ENCODE measurements around the gene ARHGAP22. TPM values are rescaled to one million over a fixed set of nuclear protein-coding genes. Genes with fewer than 3 reads are reported as not detected.

The ARHGAP22 gene
- total RNA-seq, 2 donors from 2014 or later = 1.8 to 5.7 TPM

GRCh38 chr10:48442809-48443177 is 162.1 kb downstream of the ARHGAP22 start:
- Histone ChIP-seq H3K4me3 (no peak overlapping the region), H3K36me3 (peaks cover 5% of the 10 kb centered on the region), H3K9me3 (no peaks in the 10 kb centered on the region), H3K4me1 (no peaks in the 10 kb centered on the region), H3K27ac (no peak overlapping the region), H3K27me3 (no peaks in the 10 kb centered on the region)
- no peak for TF ChIP-seq CTCF (IDR thresholded peaks at IDR 0.05)
- DNase-seq (ENCODE audit: low spot score) = no peak

DNA sequence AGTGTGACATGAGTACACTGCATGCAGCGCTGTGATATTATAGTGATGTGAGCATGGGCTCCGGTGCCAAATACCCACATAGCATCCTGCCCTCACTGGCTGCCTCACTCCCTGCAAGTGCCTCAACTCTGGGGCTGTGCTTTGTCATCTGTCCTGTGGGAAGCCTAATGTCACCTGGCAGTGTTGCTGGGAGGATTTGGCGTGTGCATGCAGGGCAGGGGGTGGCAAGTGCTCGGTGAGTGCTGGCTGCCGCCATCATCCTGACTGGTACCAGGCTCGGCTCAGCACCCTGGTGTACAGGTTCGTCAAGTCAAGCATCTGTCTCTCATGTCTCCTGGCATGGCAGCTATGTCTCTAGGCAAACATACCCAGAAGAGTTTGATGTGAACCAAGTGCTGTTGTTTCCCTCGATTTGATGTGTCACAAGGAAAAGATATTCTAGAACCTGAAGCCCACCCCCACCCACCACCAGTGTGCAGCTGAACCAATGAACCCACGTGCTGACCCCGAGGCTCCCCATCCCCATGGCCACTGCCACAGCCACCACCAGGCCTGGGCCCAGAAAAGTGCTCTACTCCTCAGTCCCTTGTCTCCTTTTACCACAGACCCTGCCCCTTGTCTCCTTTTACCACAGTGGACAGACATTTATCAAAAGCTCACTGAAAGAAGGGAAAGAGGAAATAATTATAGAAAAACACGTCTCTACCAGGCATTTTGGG is 162.6 kb downstream of the ARHGAP22 start:
- H3K4me1 ChIP-seq = no peaks in the 10 kb centered on the region
- no peaks in the 10 kb centered on the region for H3K9me3 ChIP-seq
- peak; percentile 50 for DNase-seq (ENCODE audit: low spot score)

GRCh38 chr10:48440771-48441170 is 164.1 kb downstream of the ARHGAP22 start:
- DNase-seq (ENCODE audit: low spot score) = peak; percentile 46
- Histone ChIP-seq H3K9me3 (no peaks in the 10 kb centered on the region), H3K4me3 (no peak overlapping the region), H3K27ac (no peak overlapping the region), H3K4me1 (no peaks in the 10 kb centered on the region), H3K27me3 (no peaks in the 10 kb centered on the region), H3K36me3 (peaks cover 8% of the 10 kb centered on the region)
- TF ChIP-seq CTCF (IDR thresholded peaks at IDR 0.05) = no peak

More for the DNA sequence above, 162.6 kb downstream of the ARHGAP22 start:
- no peak for TF ChIP-seq CTCF (IDR thresholded peaks at IDR 0.05)
- peaks cover 5% of the 10 kb centered on the region for H3K36me3 ChIP-seq
- no peak overlapping the region for H3K4me3 ChIP-seq
- H3K27ac ChIP-seq = no peak overlapping the region
- H3K27me3 ChIP-seq = no peaks in the 10 kb centered on the region

- no peak overlapping the region for H3K4me3 ChIP-seq
- no peak for TF ChIP-seq CTCF (IDR thresholded peaks at IDR 0.05)
- no peaks in the 10 kb centered on the region for H3K4me1 ChIP-seq
- H3K27me3 ChIP-seq = no peaks in the 10 kb centered on the region
- peaks cover 18% of the 10 kb centered on the region for H3K36me3 ChIP-seq
- H3K27ac ChIP-seq = no peak overlapping the region
- peak; percentile 52 for DNase-seq (ENCODE audit: low spot score)
- H3K9me3 ChIP-seq = no peaks in the 10 kb centered on the region
These were observed 165.3 kb downstream of the ARHGAP22 start for GRCh38 chr10:48439581-48440041.

DNA sequence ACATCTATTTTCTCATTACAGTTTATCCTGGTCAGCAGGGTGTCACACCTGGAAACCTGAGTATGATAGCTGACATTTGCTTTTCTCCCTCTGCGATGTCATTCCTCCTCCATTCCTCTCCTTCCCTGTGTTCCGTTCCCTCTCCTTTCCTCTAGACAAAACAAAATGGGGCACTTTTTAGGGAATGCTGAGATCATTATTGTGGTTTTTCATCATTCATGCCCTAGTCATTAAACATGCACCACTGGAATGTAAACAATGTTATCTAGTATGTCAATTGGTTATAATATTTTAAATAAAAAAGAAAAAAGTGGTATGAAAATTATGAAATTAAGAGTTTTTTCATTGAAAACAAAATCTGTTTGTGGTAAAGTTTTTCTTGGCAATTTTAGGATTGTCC is 165.8 kb downstream of the ARHGAP22 start:
- Histone ChIP-seq H3K36me3 (peaks cover 18% of the 10 kb centered on the region), H3K4me1 (no peaks in the 10 kb centered on the region), H3K9me3 (no peaks in the 10 kb centered on the region), H3K4me3 (no peak overlapping the region), H3K27ac (no peak overlapping the region), H3K27me3 (no peaks in the 10 kb centered on the region)
- DNase-seq (ENCODE audit: low spot score) = no peak
- TF ChIP-seq CTCF (IDR thresholded peaks at IDR 0.05) = no peak

- no peak for DNase-seq (ENCODE audit: low spot score)
- no peaks in the 10 kb centered on the region for H3K9me3 ChIP-seq
- no peak for TF ChIP-seq CTCF (IDR thresholded peaks at IDR 0.05)
- no peak overlapping the region for H3K4me3 ChIP-seq
- H3K4me1 ChIP-seq = no peaks in the 10 kb centered on the region
- H3K27ac ChIP-seq = no peak overlapping the region
- no peaks in the 10 kb centered on the region for H3K27me3 ChIP-seq
- peaks cover 18% of the 10 kb centered on the region for H3K36me3 ChIP-seq
These were observed 167.3 kb downstream of the ARHGAP22 start for GRCh38 chr10:48437546-48437945.

Data from right atrium auricular region (tissue), 2 donors.